Measurements from ENCODE around the gene PARD3B.

- TF ChIP-seq CTCF (IDR thresholded peaks at IDR 0.05): no peak
- no peak for TF ChIP-seq POLR2A (IDR thresholded peaks at IDR 0.05)
- TF ChIP-seq EP300 (IDR thresholded peaks at IDR 0.05): no peak
- TF ChIP-seq POLR2AphosphoS5 (IDR thresholded peaks at IDR 0.05): no peak
Measured at GRCh38 chr2:205605638-205606304, 1060.5 kb downstream of the PARD3B start.

Data from stomach (tissue), 4 donors.